ENCODE data around the gene SDE2.

The SDE2 gene

GRCh38 chr1:225933072-225933471 lies 66.1 kb downstream of the SDE2 start:
- in situ Hi-C loops (cut with MboI; ENCODE audit: low pct_unique_long_range_greater_than_20kb, low sequenced_read_pairs): no loop called here
- DNase-seq: no peak
